GM10266 (cell line): ENCODE results near the gene SLC17A7.

Experiments used
- DNase-seq: peaks from one replicate; pipeline ENCODE4 v3.0.0; 2012; ENCODE audit errors: extremely low spot score
- CTCF ChIP-seq: IDR thresholded peaks from 2 replicates; pipeline ENCODE4 v1.5.1; 2012; ENCODE audit warnings: mild to moderate bottlenecking, low read depth; ENCODE audit not compliant: control insufficient read depth, insufficient read depth; ENCODE audit errors: missing control alignments

Gene SLC17A7

DNA sequence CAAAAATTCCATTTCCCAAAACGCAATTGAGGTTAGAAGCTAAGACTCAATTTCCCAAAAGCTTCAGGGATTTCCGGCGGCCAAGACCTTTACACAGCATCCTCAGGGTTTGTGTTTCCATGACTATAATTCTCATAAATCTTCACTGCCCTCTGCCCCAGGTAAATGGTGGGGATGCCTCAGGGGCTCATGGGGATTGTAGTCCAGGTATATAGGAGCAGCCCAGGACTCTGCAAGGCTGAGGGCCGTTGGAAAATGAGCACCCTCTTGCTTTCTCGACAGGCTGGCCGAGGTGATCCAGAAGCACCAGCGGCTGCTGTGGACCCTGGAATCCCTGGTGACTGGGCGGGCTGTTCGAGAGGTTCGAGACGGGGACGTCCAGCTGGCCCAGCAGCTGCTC lies 18.1 kb upstream of the SLC17A7 start:
- DNase-seq, result no peak
- no peak for TF ChIP-seq CTCF

DNA sequence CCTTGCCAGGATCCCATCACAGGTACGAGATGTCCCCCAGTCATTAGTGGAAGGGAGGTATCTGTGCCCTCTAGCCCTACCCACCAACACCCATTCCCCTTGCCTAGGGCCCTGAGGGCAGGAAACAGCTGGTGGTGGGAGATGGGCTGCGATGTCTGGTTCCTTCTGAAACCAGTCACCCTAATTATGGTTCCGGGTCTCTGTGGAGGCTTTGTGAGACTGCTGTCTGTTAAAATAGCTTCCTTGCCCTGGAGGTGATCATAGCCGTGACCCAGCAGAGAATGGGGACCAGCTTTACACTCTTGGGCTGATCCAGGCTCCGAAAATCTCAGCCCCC lies 17.2 kb upstream of the SLC17A7 start:
- TF ChIP-seq CTCF, result no peak

GRCh38 chr19:49456326-49456725 lies 15.0 kb upstream of the SLC17A7 start:
- no peak for TF ChIP-seq CTCF

More for the DNA sequence above, 17.2 kb upstream of the SLC17A7 start:
- no peak for DNase-seq

GRCh38 chr19:49455773-49456172 lies 14.4 kb upstream of the SLC17A7 start:
- no peak for TF ChIP-seq CTCF
- DNase-seq, result no peak

More at GRCh38 chr19:49456326-49456725, 15.0 kb upstream of the SLC17A7 start:
- DNase-seq, result no peak

DNA sequence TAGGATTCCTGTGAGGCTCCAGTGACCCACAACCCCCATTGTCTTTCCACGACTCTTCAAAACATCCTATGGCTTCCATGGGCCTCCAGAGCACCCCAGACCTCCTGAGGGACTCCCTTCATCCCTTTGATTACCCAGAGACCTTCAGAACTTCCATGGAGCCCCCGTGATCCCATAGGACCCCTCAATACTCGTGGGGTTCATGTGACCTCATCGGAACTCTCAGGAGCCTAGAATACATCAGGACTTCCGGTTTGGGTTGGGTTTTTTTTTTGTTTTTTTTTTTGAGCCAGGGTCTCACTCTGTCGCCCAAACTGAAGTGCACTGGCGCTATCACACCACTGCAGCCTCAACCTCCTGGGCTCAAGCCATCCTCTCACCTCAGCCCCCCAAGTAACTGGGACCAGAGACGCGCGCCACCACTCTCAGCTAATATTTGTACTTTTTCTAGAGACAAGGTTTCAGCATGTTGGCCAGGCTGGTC lies 12.5 kb upstream of the SLC17A7 start:
- no peak for DNase-seq
- no peak for TF ChIP-seq CTCF

- TF ChIP-seq CTCF, result no peak
- peak; percentile 97 for DNase-seq
Measured at GRCh38 chr19:49453013-49453756, 11.9 kb upstream of the SLC17A7 start, which contains the start of gene ALDH16A1. TSS of gene ALDH16A1 (plus strand) at chr19:49453225. CDS start at chr19:49453332, 107 bp downstream.

GRCh38 chr19:49451430-49452181 lies 10.3 kb upstream of the SLC17A7 start, which contains the start of gene PIH1D1:
TSS of gene PIH1D1 (minus strand) at chr19:49451814. CDS start at chr19:49451574, 240 bp downstream.
- peak; percentile 91 for DNase-seq

More at GRCh38 chr19:49451430-49452181, 10.3 kb upstream of the SLC17A7 start, which contains the start of gene PIH1D1:
- TF ChIP-seq CTCF, result no peak
